HG02798 (cell line): Measurements from ENCODE around the gene DLGAP1.
"Not testable (repeated sequence)": the region's sequence is repeated elsewhere in the genome, so short reads cannot be mapped to it uniquely, and the experiment has no call there.

ENCODE experiments used
- ATAC-seq: cut with Tn5 transposase; IDR thresholded peaks from one replicate; pipeline ENCODE4 v1.9.1; 2021; ENCODE audit warnings: mild to moderate bottlenecking; ENCODE audit not compliant: unreplicated experiment, poor library complexity

The DLGAP1 gene

GRCh38 chr18:3716116-3716660, 738.9 kb downstream of the DLGAP1 start:
- no peak for ATAC-seq

DNA sequence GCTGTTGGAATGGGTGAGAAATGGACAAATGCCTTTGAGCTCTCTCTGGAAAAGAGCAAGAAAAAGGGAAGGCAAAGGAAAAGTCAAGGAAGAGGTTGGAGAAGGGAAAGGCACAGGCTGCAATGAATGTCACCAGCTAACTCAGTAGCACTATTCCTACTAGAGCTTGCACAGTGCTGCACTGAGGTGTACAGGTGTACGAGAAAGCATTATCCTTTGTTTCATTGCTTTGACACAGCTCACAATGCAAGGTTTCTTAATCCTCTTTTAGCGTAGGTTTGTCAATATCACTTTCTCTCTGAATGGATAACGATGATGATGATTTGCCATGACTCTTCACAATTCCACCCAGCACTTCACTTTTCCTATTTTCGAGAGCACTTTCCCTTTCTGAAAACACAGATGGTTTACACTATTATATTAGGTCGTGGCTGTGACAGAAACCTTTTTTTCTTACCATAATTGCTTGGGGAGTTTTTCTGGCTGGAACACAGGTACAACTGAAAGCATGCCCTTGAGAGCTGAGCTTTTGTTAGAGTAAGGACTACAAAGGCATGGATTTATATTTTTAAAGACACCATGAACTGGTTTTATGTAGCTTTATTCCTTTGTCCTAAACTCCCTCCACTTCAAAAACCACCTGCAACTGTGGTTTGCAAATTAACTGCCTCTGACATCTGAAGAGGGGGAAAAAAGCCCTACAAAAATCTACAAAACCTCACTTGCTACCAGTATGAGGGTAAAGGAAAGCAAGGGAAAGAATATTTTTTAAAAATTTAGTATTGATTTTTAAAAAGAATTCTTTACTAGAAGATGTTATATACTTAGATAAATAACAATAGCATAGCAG, 739.7 kb downstream of the DLGAP1 start:
- ATAC-seq: no peak

GRCh38 chr18:3713708-3714107, 741.4 kb downstream of the DLGAP1 start:
- no peak for ATAC-seq

DNA sequence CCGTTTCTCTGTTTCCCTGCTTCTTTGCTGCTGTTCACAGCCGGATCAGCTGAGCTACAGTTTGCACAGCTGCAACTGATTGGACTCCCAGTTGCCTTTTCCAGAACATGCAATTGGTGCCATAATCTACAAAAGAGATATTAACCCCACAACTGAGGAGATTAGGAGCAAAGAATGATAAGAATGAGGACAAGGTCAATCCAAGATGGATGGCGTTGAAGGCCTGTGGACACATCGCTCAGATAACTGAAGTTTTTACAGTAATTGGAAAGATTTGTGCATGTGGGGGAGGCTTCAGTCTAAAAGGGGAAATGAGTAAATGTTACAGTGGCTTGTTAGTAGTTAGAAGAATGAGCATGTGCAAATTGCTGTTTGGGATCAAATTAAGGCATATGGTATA, 741.9 kb downstream of the DLGAP1 start:
- no peak for ATAC-seq

DNA sequence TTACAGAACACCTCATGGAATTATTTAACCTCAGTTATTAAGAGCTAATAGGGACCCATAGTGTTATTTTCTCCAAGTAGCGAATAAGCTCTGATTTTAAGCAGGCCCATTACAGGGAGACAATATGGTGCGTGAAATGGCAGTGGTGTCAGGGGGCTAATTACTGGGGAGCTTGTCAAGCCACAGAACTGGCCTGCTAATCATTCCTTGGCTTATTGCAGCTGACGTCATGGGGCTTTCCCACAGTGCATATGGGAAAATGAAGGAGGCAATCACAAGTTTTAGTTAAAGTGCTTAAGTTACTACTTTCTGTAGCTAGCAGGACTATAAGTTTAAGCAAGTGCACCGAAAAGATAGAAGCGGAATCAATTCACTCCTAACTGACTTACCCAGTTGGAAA, 742.6 kb downstream of the DLGAP1 start:
- ATAC-seq: no peak

- ATAC-seq: no peak
Observed at GRCh38 chr18:3710712-3711301, 744.3 kb downstream of the DLGAP1 start.

- no peak for ATAC-seq
Observed at GRCh38 chr18:3709205-3709604, 745.9 kb downstream of the DLGAP1 start.

GRCh38 chr18:3706279-3707097, 748.6 kb downstream of the DLGAP1 start:
- no peak for ATAC-seq

- ATAC-seq: no peak
Observed at GRCh38 chr18:3704556-3705344, 750.4 kb downstream of the DLGAP1 start.

GRCh38 chr18:3703732-3704176, 751.4 kb downstream of the DLGAP1 start:
- ATAC-seq: no peak

DNA sequence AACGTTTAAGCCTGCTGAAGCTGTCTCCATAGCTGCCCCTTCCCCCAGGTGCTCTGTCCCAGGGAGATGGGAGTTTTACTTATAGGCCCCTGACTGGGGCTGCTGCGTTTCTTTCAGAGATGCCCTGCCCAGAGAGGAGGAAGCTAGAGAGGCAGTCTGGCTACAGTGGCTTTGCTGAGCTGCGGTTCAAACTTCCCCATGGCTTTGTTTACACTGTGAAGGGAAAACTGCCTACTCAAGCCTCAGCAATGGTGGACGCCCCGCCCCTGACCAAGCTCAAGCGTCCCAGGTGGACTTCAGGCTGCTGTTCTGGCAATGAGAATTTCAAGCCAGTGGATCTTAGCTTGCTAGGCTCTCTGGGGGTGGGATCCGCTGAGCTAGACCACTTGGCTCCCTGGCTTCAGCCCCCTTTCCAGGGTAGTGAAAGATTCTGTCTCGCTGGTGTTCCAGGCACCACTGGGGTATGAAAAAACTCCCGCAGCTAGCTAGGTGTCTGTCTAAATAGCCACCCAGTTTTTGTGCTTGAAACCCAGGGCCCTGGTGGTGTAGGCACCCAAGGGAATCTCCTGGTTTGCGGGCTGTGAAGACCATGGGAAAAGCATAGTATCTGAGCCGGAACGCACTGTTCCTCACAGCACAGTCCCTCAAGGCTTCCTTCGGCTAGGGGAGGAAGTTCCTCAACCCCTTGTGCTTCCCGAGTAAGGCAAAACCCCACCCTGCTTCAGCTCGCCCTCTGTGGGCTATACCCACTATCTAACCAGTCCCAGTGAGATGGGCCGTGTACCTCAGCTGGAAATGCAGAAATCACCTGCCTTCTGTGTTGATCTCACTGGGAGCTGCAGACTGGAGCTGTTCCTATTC, 755.2 kb downstream of the DLGAP1 start:
- not testable (repeated sequence) for ATAC-seq

GRCh38 chr18:3694030-3694778, 760.9 kb downstream of the DLGAP1 start:
- ATAC-seq: not testable (repeated sequence)

DNA sequence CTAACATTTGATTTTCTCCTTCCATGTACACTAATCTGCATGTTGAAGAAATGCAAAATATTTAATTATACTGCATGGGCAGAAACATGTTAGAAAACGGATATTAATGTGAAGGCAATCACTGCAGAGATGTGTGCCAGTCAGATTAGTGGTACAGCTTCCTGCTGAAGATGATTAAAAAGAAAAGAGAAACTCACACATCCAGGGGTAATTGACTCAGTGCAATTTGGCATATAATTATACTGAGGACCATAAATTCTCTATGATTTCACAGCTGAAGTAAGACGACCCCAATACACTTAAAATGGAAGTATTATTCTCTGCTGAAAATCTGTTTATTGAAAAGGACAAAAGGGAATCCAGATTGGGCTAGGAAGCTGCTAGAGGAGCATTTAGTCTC, 761.7 kb downstream of the DLGAP1 start:
- no peak for ATAC-seq

DNA sequence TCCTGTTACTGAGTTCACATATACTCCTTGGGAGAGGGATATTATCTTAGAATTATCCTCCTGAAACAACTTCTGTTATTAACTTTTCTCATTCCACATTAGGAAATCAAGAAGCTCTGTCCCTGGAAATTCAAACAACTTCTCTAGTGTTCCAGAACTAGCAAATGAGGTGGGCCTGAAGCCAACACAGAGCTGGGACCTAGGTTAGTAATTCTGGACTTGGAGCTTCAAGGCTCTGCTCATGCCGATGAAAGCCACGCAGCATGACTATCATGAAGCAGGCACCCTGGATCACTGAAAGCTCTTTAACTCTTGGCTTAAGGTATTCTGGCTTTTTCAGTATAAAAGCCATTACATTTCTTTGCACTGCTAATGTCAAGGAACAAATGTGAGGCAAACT, 762.4 kb downstream of the DLGAP1 start:
- no peak for ATAC-seq

GRCh38 chr18:3692113-3692621, 762.9 kb downstream of the DLGAP1 start:
- ATAC-seq: no peak

DNA sequence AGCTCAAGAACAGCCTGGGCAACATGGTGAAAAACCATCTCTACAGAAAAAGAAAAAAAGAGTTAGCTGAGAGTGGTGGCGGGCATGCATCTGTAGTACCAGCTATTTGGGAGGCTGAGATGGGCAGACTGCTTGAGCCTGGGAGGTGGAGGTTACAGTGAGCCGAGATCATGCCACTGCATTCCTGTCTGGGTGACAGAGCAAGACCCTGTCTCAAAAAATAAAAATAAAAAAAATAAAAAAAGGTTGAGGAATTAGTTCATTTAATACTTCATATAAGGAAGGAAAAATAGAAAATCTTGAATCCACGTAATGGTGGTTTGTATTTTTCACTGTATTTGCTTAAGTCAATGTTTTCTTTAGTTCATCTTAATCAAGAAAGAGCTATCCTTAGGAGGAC, 763.4 kb downstream of the DLGAP1 start:
- ATAC-seq: no peak

- no peak for ATAC-seq
Observed at GRCh38 chr18:3690764-3691066, 764.4 kb downstream of the DLGAP1 start.

GRCh38 chr18:3689986-3690763, 764.9 kb downstream of the DLGAP1 start:
- ATAC-seq: no peak
